Epithelial cell of proximal tubule (primary cell): ENCODE measurements around the gene MACROH2A2. TPM values are rescaled to one million over a fixed set of nuclear protein-coding genes. Genes with fewer than 3 reads are reported as not detected.
"Not testable (repeated sequence)": the region's sequence is repeated elsewhere in the genome, so short reads cannot be mapped to it uniquely, and the experiment has no call there.

Experiments
- DNase-seq: peaks from one replicate; pipeline ENCODE4 v3.0.0-alpha.2; 2011; ENCODE audit warnings: low read depth
- H3K4me3 ChIP-seq: 2 replicates; pipeline ENCODE4 v1.5.1; 2011; ENCODE audit warnings: low read depth, mild to moderate bottlenecking, low read length
- total RNA-seq: library from RNA; depleted of rRNA; stranded (reverse); fragments of >200 nt; gene quantifications from 2 replicates; pipeline ENCODE4 v1.2.3, GENCODE V29; 2015
- TF ChIP-seq, protein P1 (sequence below): conservative IDR thresholded peaks from 2 replicates; pipeline ENCODE4 v1.5.1; 2012; ENCODE audit warnings: low read depth, mild to moderate bottlenecking, low read length

The MACROH2A2 gene
- total RNA-seq, 1 donor from 2014 or later, result 62.8 TPM

DNA sequence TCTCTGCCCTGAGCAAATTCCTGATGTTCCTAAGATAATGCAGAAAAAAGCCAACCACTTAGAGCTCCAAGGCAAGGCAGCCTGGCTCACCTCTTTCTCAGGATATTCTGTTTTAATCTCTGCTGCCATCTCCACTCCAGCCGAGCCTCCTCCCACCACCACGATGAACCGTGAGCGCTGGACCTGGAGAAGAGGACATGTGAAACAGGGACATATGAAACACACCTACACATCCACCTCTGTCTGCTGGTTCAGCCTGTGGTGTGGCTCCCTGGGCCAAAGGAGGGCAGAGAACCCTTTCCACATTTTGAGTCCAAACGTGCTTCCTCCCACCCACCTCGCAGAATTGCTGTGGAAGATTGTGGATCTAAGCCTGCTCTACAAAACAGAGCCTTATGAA, 67.8 kb downstream of the MACROH2A2 start:
- H3K4me3 ChIP-seq, result no peak overlapping the region
- no peak for DNase-seq
- TF ChIP-seq, protein P1, sequence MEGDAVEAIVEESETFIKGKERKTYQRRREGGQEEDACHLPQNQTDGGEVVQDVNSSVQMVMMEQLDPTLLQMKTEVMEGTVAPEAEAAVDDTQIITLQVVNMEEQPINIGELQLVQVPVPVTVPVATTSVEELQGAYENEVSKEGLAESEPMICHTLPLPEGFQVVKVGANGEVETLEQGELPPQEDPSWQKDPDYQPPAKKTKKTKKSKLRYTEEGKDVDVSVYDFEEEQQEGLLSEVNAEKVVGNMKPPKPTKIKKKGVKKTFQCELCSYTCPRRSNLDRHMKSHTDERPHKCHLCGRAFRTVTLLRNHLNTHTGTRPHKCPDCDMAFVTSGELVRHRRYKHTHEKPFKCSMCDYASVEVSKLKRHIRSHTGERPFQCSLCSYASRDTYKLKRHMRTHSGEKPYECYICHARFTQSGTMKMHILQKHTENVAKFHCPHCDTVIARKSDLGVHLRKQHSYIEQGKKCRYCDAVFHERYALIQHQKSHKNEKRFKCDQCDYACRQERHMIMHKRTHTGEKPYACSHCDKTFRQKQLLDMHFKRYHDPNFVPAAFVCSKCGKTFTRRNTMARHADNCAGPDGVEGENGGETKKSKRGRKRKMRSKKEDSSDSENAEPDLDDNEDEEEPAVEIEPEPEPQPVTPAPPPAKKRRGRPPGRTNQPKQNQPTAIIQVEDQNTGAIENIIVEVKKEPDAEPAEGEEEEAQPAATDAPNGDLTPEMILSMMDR, result no peak

DNA sequence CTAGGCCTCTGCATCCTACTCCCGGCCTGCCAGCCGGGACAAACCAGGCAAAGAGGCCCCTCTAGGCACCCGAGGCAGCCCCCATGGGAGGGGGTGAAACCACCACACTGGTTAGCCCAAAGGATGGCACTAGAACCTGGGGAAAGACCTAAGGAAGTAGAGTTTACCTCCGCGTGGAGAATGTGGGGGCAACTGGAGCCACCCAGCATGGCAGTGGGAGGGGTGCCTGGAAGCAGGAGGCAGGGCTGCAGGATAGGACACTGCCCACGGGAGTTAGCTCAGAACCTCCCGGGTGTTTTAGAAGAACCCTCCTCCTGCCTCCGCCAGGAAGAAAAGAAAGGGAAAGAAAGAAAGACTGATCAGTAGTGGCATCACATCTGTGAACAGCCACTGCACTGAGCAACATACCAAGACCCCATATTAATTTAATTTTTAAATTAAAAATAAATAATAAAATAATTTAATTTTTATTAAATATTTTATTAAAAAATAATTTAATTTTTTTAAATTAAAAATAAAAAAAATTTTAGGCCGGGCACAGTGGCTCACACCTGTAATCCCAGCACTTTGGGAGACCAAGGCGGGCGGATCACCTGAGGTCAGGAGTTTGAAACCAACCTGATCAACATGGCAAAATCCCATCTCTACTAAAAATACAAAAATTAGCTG, 68.8 kb downstream of the MACROH2A2 start:
- no peak for DNase-seq
- TF ChIP-seq, protein P1, result no peak
- no peak overlapping the region for H3K4me3 ChIP-seq

DNA sequence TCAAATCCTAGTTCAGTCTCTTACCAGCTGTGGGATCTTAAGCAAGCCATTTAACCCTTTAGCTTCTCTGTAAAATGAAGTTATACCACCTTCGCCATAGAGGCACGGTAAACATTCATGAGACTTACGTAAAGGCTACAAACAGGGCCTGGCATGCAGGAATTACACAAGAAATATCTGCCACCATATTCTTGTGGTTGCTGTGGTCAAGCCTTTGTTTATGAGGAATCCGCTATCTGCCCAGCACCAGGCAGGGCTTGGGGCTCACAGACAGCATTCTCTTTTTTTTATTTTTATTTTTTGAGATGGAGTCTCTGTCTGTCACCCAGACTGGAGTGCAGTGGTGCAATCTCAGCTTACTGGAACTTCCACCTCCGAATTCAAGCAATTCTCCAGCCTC, 70.1 kb downstream of the MACROH2A2 start:
- TF ChIP-seq, protein P1, result no peak
- H3K4me3 ChIP-seq, result no peak overlapping the region
- DNase-seq, result no peak

- DNase-seq, H3K4me3 ChIP-seq: not testable (repeated sequence)
Observed at GRCh38 chr10:70123166-70123565, 70.5 kb downstream of the MACROH2A2 start.

DNA sequence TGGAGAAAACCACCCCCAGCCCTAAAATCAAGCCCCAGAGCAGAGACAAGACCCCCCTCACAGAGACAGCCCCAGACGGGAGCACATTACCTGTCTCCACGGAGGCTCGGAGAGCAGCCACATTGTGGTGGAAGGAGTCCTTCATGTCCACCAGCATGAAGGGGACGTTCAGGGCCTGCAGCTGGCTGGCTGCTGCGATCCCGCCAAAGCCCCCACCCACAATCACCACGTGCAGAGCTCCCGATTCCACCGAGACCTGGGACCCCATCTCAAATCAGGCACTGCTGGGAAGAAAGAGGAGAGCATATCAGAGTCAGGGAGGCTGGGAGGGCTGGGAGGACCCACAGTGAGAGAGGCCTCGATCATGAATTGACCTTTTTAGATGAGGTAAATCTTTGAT, 71.2 kb downstream of the MACROH2A2 start:
- TF ChIP-seq, protein P1, result no peak
- H3K4me3 ChIP-seq, result no peak overlapping the region
- no peak for DNase-seq

- TF ChIP-seq, protein P1, result no peak
- no peak overlapping the region for H3K4me3 ChIP-seq
- DNase-seq, result no peak
Observed at GRCh38 chr10:70124415-70124814, 71.8 kb downstream of the MACROH2A2 start.

DNA sequence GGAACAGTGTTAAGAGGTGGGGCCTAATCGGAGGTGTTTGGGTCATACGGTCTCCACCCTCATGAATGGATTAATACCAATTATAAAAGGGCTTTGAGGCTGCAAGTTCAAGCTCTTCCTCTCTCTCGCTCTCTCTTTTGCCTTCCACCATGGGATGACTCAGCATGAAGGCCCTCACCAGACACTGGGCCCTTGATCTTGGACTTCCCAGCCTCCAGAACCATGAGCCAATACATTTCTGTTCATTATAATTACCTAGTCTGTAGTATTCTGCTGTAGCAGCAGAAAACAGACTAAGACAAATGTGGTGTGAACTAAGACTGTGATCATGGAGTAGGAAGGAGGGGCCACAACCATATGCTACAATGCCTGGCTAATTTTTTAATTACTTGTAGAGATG, 72.3 kb downstream of the MACROH2A2 start:
- H3K4me3 ChIP-seq, result no peak overlapping the region
- TF ChIP-seq, protein P1, result no peak
- DNase-seq, result no peak
